Glutamatergic neuron (in vitro differentiated cells): ENCODE results near the gene ALDH9A1. TPM values are rescaled to one million over a fixed set of nuclear protein-coding genes. Genes with fewer than 3 reads are reported as not detected.

Experiments
- DNase-seq: peaks from one replicate; pipeline ENCODE4 v3.0.0; 2022
- H3K27ac Mint-ChIP-seq: one replicate; pipeline ENCODE4 v1.8.0; 2020; ENCODE audit warnings: mild to moderate bottlenecking, mixed read lengths, inconsistent platforms; ENCODE audit not compliant: unreplicated experiment
- H3K27me3 Mint-ChIP-seq: one replicate; pipeline ENCODE4 v1.8.0; 2020; ENCODE audit warnings: mild to moderate bottlenecking, moderate library complexity, mixed read lengths, inconsistent platforms; ENCODE audit not compliant: unreplicated experiment
- H3K36me3 Mint-ChIP-seq: one replicate; pipeline ENCODE4 v1.8.0; 2020; ENCODE audit warnings: mild to moderate bottlenecking, mixed read lengths, inconsistent platforms; ENCODE audit not compliant: unreplicated experiment
- H3K4me1 Mint-ChIP-seq: one replicate; pipeline ENCODE4 v1.8.0; 2020; ENCODE audit warnings: mild to moderate bottlenecking, low read depth, mixed read lengths, inconsistent platforms; ENCODE audit not compliant: unreplicated experiment
- H3K4me3 Mint-ChIP-seq: one replicate; pipeline ENCODE4 v1.8.0; 2020; ENCODE audit warnings: mild to moderate bottlenecking, mixed read lengths, inconsistent platforms; ENCODE audit not compliant: unreplicated experiment
- H3K9me3 Mint-ChIP-seq: one replicate; pipeline ENCODE4 v1.8.0; 2020; ENCODE audit warnings: mild to moderate bottlenecking, moderate library complexity, mixed read lengths, inconsistent platforms; ENCODE audit not compliant: unreplicated experiment
- CTCF ChIP-seq: fragments of 200-600 bp; sonication (generic); IDR thresholded peaks from one replicate; pipeline ENCODE4 v1.5.0; 2021; ENCODE audit not compliant: partially characterized antibody, unreplicated experiment
- total RNA-seq: library from RNA; stranded (reverse); fragmentation: NEBNext Ultra II Directional; extraction: Animal tissue kit (Norgen Biotek cat#: 25700); gene quantifications from one replicate; pipeline ENCODE4 v1.2.1, GENCODE V29; 2021; ENCODE audit not compliant: unreplicated experiment

ALDH9A1 gene
- total RNA-seq, 1 donor from 2014 or later = 19.8 TPM

GRCh38 chr1:165632491-165632890 lies 65.9 kb downstream of the ALDH9A1 start:
- Mint-ChIP-seq H3K4me3 (no peak overlapping the region), H3K9me3 (no peaks in the 10 kb centered on the region), H3K36me3 (no peaks in the 10 kb centered on the region), H3K27ac (no peak overlapping the region), H3K27me3 (peaks cover 3% of the 10 kb centered on the region), H3K4me1 (no peaks in the 10 kb centered on the region)
- DNase-seq = no peak
- no peak for TF ChIP-seq CTCF

DNA sequence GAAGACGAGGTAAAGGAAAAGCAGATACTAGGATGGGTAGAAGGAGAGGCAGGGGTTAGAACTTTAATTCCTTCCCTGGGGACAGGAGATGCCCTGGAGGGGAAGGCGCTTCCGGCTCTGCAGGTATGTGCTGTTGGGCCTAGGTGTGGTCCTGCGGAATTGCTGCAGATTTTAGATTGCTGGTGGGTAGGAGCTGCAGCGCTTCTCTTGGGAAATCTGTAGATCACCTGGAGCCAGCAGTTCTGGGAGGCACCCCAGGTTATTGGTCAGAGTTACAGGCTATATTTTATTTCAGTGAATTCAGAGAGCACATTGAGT lies 66.3 kb downstream of the ALDH9A1 start:
- TF ChIP-seq CTCF = no peak
- no peaks in the 10 kb centered on the region for H3K4me1 Mint-ChIP-seq
- H3K4me3 Mint-ChIP-seq = no peak overlapping the region
- H3K36me3 Mint-ChIP-seq = no peaks in the 10 kb centered on the region
- no peak for DNase-seq
- no peak overlapping the region for H3K27ac Mint-ChIP-seq
- peaks cover 3% of the 10 kb centered on the region for H3K27me3 Mint-ChIP-seq
- no peaks in the 10 kb centered on the region for H3K9me3 Mint-ChIP-seq

DNA sequence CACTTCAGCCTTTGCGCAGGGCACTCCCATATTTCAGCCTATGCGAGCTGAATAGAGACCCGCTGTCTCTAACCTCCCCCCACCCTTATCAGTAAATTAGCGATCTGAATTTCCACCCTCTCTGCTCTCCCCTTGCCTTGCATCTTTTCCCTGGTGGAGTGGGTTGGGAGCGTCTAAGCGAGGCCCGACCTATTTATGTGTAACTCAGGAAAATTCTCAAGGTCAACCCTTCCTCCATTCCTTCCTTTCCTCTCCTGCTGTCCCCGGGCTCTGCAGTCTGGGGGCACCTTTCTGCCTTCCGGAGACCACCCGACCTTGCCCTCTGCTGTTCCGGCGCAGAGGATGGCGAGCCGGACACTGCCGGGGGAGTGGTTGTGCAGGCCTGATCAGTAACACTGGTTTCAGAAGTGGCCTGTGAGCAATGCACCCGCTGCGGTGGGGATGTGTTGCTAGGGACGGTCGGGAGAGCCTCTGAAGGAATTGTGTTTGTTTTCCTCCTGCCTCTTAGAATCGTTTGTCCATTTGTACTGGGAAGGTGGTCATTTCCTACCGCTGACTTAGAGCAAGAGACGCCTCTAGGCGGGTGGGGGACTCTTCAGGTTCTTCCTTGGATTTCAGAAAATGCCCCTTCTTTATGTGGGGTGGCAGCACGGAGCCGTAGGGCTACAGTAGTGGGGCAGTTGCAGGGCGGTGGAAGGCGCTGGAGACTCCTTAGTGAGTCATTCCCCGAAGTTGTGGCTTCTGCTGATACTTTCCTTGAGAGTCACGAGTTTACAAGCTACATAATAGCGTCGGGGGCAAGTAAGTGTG lies 66.8 kb downstream of the ALDH9A1 start:
- no peaks in the 10 kb centered on the region for H3K36me3 Mint-ChIP-seq
- no peak overlapping the region for H3K27ac Mint-ChIP-seq
- H3K4me3 Mint-ChIP-seq = no peak overlapping the region
- TF ChIP-seq CTCF = no peak
- no peaks in the 10 kb centered on the region for H3K4me1 Mint-ChIP-seq
- H3K9me3 Mint-ChIP-seq = no peaks in the 10 kb centered on the region
- peaks cover 3% of the 10 kb centered on the region for H3K27me3 Mint-ChIP-seq
- peak; percentile 60 for DNase-seq

DNA sequence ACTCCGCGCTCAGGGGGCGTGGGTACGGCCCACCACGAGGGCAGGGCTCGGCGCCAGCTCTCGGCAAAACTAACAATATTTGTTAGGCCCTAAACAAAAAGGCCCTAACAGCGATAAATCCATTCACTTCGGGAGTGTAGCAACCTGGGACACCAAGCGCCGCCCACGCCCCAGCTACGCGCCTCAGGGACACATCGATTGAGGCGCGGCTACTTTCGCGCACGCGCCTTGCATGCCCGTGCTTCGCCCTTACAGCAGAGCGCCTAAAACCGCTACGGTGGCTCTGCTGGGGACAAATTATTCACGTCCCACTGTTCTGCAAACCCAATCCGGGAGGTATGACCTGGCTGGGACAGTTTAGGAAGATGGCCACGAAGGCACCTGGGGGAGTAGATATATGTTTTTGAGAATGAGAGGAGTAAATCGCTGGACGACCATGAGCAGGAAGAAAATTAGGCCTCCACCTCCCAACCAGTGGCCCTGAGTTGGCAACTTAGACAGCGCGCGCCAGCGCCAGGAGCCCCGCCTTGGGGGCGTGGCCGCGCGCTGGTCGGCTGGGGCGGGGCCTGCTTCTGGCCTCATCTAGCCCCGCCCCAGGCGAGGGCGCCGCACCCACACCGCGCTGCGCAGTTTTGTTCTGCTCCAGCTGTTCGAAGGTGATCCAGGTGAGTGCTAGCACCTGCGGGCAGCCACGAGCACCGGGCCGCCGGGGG lies 67.6 kb downstream of the ALDH9A1 start, which contains the start of gene MGST3:
MGST3 (plus strand) TSS at position 606 of the 713 bp plus-strand sequence. CDS start 18,614 bp downstream, outside the sequence.
- peak; percentile 96 for DNase-seq
- no peak for TF ChIP-seq CTCF
- peaks cover 3% of the 10 kb centered on the region for H3K27me3 Mint-ChIP-seq
- no peaks in the 10 kb centered on the region for H3K9me3 Mint-ChIP-seq
- no peak within 1 kb of the TSS for H3K27ac Mint-ChIP-seq
- H3K4me1 Mint-ChIP-seq = no peaks in the 10 kb centered on the region
- H3K4me3 Mint-ChIP-seq = no peak within 1 kb of the TSS
- no peaks in the 10 kb centered on the region for H3K36me3 Mint-ChIP-seq
